GM21825 (cell line): ENCODE measurements around the gene TGIF2LY.
"Not testable (repeated sequence)": the region's sequence is repeated elsewhere in the genome, so short reads cannot be mapped to it uniquely, and the experiment has no call there.

Source experiments
- ATAC-seq: cut with Tn5 transposase; IDR thresholded peaks from one replicate; pipeline ENCODE4 v1.9.1; 2021; ENCODE audit warnings: mild to moderate bottlenecking, moderate library complexity; ENCODE audit not compliant: unreplicated experiment

The TGIF2LY gene

DNA sequence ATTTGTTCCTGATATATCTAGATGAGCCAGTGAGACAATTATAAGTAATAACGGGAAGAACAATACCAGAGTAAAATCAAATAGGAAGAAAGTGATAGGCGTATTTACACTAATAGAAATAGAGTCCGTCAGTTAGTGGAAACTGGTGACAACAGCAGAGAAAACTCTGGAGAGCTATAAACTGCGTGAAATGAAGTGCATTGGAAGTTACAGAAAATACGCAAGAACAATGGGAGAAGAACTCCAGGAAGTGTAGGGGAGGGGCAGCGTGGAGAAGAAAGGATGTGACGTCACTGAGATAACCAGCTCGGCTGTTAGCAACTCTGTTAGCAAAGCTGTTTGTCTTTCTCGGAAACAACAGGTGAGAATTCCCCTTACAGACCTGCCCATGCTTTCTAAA lies at the start of gene TGIF2LY:
TSS of gene TGIF2LY (plus strand) at position 301 of the 400 bp plus-strand sequence. CDS start 178 bp downstream, outside the sequence.
- not testable (repeated sequence) for ATAC-seq
